CD4-positive, alpha-beta T cell (primary cell): ENCODE measurements around the gene FOLR2. TPM values are rescaled to one million over a fixed set of nuclear protein-coding genes. Genes with fewer than 3 reads are reported as not detected.
A peak's percentile ranks its signal among the peaks of the same experiment; 100 is the strongest.

Experiments used
- ATAC-seq: fragments of 200-7000 bp; cut with Tn5 transposase; one replicate; pipeline ENCODE4 v1.10.0; 2022; ENCODE audit warnings: mild to moderate bottlenecking; ENCODE audit not compliant: poor library complexity
- CTCF ChIA-PET: fragments of 350-600 bp; sonication (Branson Sonifier 250); formaldehyde crosslinking; loops from one replicate; lab custom pipeline; 2021; ENCODE audit warnings: antibody characterized with exemption, inconsistent platforms; lab: Charles Lee
- POLR2A ChIA-PET: fragments of 350-600 bp; sonication (Branson Sonifier 250); formaldehyde crosslinking; loops from one replicate; lab custom pipeline; 2021; ENCODE audit warnings: antibody characterized with exemption, inconsistent platforms; lab: Charles Lee
- DNase-seq, 14 experiments: peaks; one replicate each; pipeline ENCODE4 v3.0.0-alpha.2; 2013 to 2020; ENCODE audit warnings: mixed read lengths in 2 of 14
- H3K27ac ChIP-seq, 2 donors: one replicate each; pipeline versions ENCODE4 v1.5.1 to v1.7.0; 2013; ENCODE audit warnings: low read length in 2 of 2, low read depth in 1 of 2, mild to moderate bottlenecking in 1 of 2
- H3K27me3 ChIP-seq, 2 experiments: 1 replicate in 1 of 2; 2 replicates in 1 of 2; pipeline versions ENCODE4 v1.6.1 to v1.7.0; 2013; ENCODE audit warnings: low read length in 2 of 2, control low read depth in 1 of 2, mild to moderate bottlenecking in 1 of 2, moderate library complexity in 1 of 2; ENCODE audit not compliant: insufficient read depth in 2 of 2, control insufficient read depth in 1 of 2
- H3K36me3 ChIP-seq: one replicate; pipeline ENCODE4 v1.6.1; 2013; ENCODE audit warnings: low read length, control low read depth; ENCODE audit not compliant: insufficient read depth
- H3K4me1 ChIP-seq: one replicate; pipeline ENCODE4 v1.6.1; 2013; ENCODE audit warnings: low read length, control low read depth; ENCODE audit not compliant: insufficient read depth
- H3K4me3 ChIP-seq: one replicate; pipeline ENCODE4 v1.5.1; 2013; ENCODE audit warnings: mild to moderate bottlenecking, low read length, moderate library complexity
- H3K9me3 ChIP-seq, 2 experiments: 1 replicate in 1 of 2; 2 replicates in 1 of 2; pipeline versions ENCODE4 v1.6.1 to v1.7.0; 2013; ENCODE audit warnings: low read length in 2 of 2, mild to moderate bottlenecking in 2 of 2, control low read depth in 1 of 2, moderate library complexity in 1 of 2; ENCODE audit not compliant: control insufficient read depth in 1 of 2, insufficient read depth in 1 of 2
- H3K27ac Mint-ChIP-seq: one replicate; pipeline ENCODE4 v1.8.0; 2020; ENCODE audit warnings: mixed read lengths
- H3K27me3 Mint-ChIP-seq: one replicate; pipeline ENCODE4 v1.8.0; 2021; ENCODE audit warnings: mixed read lengths
- H3K36me3 Mint-ChIP-seq: one replicate; pipeline ENCODE4 v1.8.0; 2021; ENCODE audit warnings: low read depth, mixed read lengths
- H3K4me1 Mint-ChIP-seq: one replicate; pipeline ENCODE4 v1.8.0; 2021; ENCODE audit warnings: low read depth, mixed read lengths
- H3K4me3 Mint-ChIP-seq: one replicate; pipeline ENCODE4 v1.8.0; 2020; ENCODE audit warnings: mild to moderate bottlenecking, mixed read lengths
- H3K9me3 Mint-ChIP-seq: one replicate; pipeline ENCODE4 v1.8.0; 2020; ENCODE audit warnings: mixed read lengths
- intact Hi-C, 2 experiments: fragments of 100-400 bp; cut with DNase I in 1 of 2; cut with micrococcal nuclease in 1 of 2; formaldehyde crosslinking; loops; one replicate each; pipeline versions ENCODE4 v1.15.1 to v1.9.0; 2023 to 2025; cut with DNase I, micrococcal nuclease
- total RNA-seq, 174 experiments: library from RNA in 2 of 174; stranded (reverse) in 2 of 174; gene quantifications; one replicate each; pipeline ENCODE4 v1.2.3 and lab custom pipeline; 2021 to 2026
- TF ChIP-seq, protein P1 (sequence below): fragments of 200-600 bp; IDR thresholded peaks from one replicate; pipeline ENCODE4 v1.8.0; 2022; ENCODE audit warnings: antibody characterized with exemption, mild to moderate bottlenecking

The FOLR2 gene
- total RNA-seq, 2 experiments from 2014 or later: not detected

DNA sequence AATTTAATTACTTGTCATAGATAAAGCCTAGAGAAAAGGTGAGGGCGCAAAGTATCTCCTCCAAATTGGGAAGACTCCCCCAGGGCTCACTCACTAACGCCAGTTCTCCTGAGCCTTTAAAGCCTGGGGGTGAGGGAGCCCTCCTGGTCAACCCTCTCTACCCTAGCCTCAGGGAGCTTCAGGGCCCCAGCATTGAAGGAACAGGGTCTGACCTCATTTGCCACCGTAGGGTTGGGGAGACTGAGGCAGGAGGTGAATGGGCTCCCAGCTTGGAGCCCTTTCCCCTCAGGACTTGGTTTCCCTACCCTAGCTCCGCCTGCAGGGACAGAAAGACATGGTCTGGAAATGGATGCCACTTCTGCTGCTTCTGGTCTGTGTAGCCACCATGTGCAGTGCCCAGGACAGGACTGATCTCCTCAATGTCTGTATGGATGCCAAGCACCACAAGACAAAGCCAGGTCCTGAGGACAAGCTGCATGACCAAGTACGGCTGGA lies 1.7 kb downstream of the FOLR2 start:
- no peak overlapping the region for H3K27ac Mint-ChIP-seq
- CTCF ChIA-PET: no interaction called here
- Histone ChIP-seq H3K36me3 (no peaks in the 10 kb centered on the region), H3K4me3 (no peak overlapping the region), H3K27me3 (no peaks in the 10 kb centered on the region), H3K9me3 (no peaks in the 10 kb centered on the region), H3K27ac (no peak overlapping the region), H3K4me1 (peaks cover 17% of the 10 kb centered on the region)
- no peaks in the 10 kb centered on the region for H3K9me3 Mint-ChIP-seq
- no peak overlapping the region for H3K4me3 Mint-ChIP-seq
- ATAC-seq: no peak
- peaks cover 12% of the 10 kb centered on the region for H3K4me1 Mint-ChIP-seq
- H3K36me3 Mint-ChIP-seq: no peaks in the 10 kb centered on the region
- TF ChIP-seq, protein P1, sequence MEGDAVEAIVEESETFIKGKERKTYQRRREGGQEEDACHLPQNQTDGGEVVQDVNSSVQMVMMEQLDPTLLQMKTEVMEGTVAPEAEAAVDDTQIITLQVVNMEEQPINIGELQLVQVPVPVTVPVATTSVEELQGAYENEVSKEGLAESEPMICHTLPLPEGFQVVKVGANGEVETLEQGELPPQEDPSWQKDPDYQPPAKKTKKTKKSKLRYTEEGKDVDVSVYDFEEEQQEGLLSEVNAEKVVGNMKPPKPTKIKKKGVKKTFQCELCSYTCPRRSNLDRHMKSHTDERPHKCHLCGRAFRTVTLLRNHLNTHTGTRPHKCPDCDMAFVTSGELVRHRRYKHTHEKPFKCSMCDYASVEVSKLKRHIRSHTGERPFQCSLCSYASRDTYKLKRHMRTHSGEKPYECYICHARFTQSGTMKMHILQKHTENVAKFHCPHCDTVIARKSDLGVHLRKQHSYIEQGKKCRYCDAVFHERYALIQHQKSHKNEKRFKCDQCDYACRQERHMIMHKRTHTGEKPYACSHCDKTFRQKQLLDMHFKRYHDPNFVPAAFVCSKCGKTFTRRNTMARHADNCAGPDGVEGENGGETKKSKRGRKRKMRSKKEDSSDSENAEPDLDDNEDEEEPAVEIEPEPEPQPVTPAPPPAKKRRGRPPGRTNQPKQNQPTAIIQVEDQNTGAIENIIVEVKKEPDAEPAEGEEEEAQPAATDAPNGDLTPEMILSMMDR: no peak
- POLR2A ChIA-PET: no interaction called here
- intact Hi-C loops: no loop called here
- H3K27me3 Mint-ChIP-seq: peaks cover 28% of the 10 kb centered on the region
- no peak for DNase-seq

DNA sequence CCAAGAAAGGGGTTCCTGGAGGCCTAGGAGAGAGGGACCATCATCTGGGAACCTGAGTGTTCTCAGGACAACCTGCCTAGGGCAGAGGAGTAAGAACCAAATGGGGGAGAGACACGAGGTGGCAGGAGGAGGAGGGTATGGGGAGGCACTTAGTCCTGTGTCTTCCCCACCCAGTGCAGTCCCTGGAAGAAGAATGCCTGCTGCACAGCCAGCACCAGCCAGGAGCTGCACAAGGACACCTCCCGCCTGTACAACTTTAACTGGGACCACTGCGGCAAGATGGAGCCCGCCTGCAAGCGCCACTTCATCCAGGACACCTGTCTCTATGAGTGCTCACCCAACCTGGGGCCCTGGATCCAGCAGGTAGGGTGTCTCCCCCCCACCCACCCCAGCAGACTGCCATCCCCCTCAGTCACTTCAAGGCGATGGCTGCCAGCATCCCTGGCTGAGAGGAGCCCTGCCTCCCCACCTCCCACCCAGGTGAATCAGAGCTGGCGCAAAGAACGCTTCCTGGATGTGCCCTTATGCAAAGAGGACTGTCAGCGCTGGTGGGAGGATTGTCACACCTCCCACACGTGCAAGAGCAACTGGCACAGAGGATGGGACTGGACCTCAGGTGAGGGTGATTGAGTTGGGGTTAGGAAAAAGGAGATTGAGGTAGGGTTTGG lies 4.2 kb downstream of the FOLR2 start:
- intact Hi-C loops: loop anchor here (5.0 to 10.0 kb wide), 7 partner anchors 106 to 1424 kb away; partner anchors contain the start of genes ANAPC15 (in 1 of the 2), ATG16L2 (in 1 of the 2), CLPB (in 1 of the 2) and FCHSD2 (in 1 of the 2)
- Histone ChIP-seq H3K36me3 (no peaks in the 10 kb centered on the region), H3K27me3 (no peaks in the 10 kb centered on the region), H3K9me3 (no peaks in the 10 kb centered on the region), H3K4me3 (no peak overlapping the region), H3K4me1 (peaks cover 31% of the 10 kb centered on the region), H3K27ac (no peak overlapping the region)
- no peak for ATAC-seq
- CTCF ChIA-PET: no interaction called here
- H3K4me1 Mint-ChIP-seq: peaks cover 20% of the 10 kb centered on the region
- peaks cover 19% of the 10 kb centered on the region for H3K27me3 Mint-ChIP-seq
- H3K4me3 Mint-ChIP-seq: peak overlapping the region; percentile 69
- POLR2A ChIA-PET: no interaction called here
- H3K9me3 Mint-ChIP-seq: no peaks in the 10 kb centered on the region
- no peak overlapping the region for H3K27ac Mint-ChIP-seq
- H3K36me3 Mint-ChIP-seq: peaks cover 12% of the 10 kb centered on the region
- TF ChIP-seq, protein P1: no peak
- DNase-seq: no peak

- POLR2A ChIA-PET: interaction anchor here (0.8 to 3.8 kb wide), 2 partner anchors 109 to 293 kb away, joined by 3 to 29 read pairs; partner anchors contain the start of genes ANAPC15, RNF121 and XNDC1N
Measured at GRCh38 chr11:72221386-72222075, 4.9 kb downstream of the FOLR2 start.

More at GRCh38 chr11:72221386-72222075, 4.9 kb downstream of the FOLR2 start:
- Histone ChIP-seq H3K9me3 (no peaks in the 10 kb centered on the region), H3K27me3 (no peaks in the 10 kb centered on the region), H3K36me3 (no peaks in the 10 kb centered on the region), H3K4me1 (peaks cover 36% of the 10 kb centered on the region), H3K4me3 (no peak overlapping the region), H3K27ac (no peak overlapping the region)
- H3K36me3 Mint-ChIP-seq: peaks cover 12% of the 10 kb centered on the region
- peaks cover 27% of the 10 kb centered on the region for H3K4me1 Mint-ChIP-seq
- DNase-seq (peak in 1 of 14 experiments; percentile 39), ATAC-seq (no peak)
- CTCF ChIA-PET: no interaction called here
- no peak overlapping the region for H3K4me3 Mint-ChIP-seq
- no peaks in the 10 kb centered on the region for H3K9me3 Mint-ChIP-seq
- H3K27ac Mint-ChIP-seq: no peak overlapping the region
- peaks cover 15% of the 10 kb centered on the region for H3K27me3 Mint-ChIP-seq
- TF ChIP-seq, protein P1: no peak
- intact Hi-C loops: loop anchor here (2.0 to 10.0 kb wide), 8 partner anchors 107 to 1423 kb away; partner anchors contain the start of genes ANAPC15 (in 2 of the 2), ATG16L2 (in 1 of the 2), CLPB (in 1 of the 2) and FCHSD2 (in 1 of the 2)
